ENCODE results near the gene ATG2A.

The ATG2A gene

DNA sequence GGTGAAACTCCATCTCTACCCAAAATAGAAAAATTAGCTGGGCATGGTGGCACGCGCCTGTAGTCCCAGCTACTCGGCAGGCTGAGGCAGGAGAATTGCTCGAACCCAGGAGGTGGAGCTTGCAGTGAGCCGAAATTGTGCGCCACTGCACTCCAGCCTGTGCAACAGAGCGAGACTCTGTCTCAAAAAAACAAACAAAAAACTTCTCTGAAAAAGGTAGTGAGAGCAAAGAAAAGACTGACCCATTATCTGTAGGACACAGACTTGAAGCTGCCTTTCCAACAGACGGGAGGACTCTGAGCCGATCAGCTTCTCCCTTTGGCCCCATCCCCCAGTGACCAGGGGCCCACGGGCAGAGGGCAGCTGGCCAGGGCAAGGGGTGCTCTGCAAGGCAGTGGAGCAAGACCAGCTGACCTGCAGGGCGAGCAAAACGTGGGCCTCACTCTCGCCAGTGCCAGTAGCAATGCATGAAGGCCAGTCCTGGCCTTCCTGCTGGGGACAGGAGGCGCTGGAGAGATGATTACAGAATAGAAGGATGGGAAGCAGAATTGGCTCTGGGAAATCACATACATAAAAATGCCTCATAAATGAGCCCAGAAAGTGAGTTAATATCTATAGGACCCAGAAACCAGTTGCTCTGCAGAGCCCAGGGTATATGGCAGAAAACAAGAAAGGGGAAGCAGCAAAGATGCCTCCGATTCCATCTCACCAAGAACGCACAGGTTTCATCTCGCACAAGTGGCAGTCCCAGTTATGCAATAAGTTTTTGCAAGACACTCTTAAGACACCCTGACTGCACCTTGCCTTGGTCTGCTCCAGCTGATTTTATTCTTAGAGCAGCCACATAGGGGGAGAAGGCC is 41.4 kb downstream of the ATG2A start:
- TF ChIP-seq PAX5 (IDR thresholded peaks at IDR 0.05; ENCODE audit: insufficient read depth, low read length, severe bottlenecking), result peak; percentile 2
- no peak; the same call in 1 of the 2 replicates for TF ChIP-seq POLR2A (IDR thresholded peaks at IDR 0.05; ENCODE audit: low read depth, low read length)
- no peak for TF ChIP-seq POLR2AphosphoS5 (IDR thresholded peaks at IDR 0.05; ENCODE audit: low read depth, low read length)
- TF ChIP-seq SPI1 (IDR thresholded peaks at IDR 0.05; ENCODE audit: low read depth, low read length), result peak; percentile 55; the same call in 1 of the 2 replicates
- no peak; the same call in 1 of the 2 replicates for TF ChIP-seq POU2F2 (IDR thresholded peaks at IDR 0.05; ENCODE audit: low read depth, low read length)
- no peak for TF ChIP-seq TAF1 (IDR thresholded peaks at IDR 0.05; ENCODE audit: low read depth, low read length)
- DNase-seq (ENCODE audit: insufficient read length, low spot score) (no peak), FAIRE-seq (peak; percentile 40)

DNA sequence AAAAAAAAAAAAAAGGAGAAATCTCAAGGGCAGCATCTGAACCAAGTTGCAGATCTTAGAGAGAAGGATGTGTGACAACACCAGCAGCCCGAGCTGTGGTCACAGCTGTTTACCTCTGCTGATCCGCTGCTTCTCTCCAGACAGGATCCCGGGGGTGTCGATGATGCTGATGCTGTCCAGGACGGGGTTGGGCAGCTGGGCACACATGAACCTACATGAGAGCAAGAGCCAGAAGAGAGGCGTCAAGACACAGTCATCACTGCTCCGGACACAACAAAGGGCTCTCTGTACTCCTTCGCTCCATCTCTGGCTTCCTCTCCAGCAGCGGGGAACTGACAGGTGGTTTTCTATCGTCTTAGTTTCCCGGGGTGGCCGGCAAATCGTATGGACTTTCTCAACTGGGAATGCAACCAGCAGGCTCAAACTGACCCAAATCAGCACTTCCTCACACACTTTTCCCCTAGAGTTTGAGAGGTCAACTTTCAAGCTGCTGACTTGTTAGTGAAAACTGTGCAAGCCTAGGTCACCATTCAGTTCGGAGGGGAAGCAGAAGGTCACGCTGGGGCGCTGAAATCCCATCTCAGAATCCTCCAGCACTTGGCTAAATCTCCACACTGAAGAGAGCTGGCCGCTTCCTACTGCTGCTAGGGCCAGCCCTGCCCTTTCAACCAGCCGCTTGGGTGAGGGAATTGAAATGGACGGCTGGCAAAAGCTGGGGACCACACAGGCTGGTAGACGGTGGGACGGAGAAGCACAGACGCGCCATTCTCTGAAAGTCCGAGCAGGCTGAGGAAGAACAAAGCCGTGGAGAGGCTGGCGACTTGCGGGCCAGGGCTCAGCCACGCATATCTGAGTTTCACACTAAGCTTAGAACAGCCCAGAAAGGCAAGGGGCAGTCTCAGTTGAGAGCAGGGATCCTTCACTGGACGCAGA is 42.4 kb downstream of the ATG2A start:
- TF ChIP-seq POLR2A (IDR thresholded peaks at IDR 0.05; ENCODE audit: low read depth, low read length) (no peak), TAF1 (IDR thresholded peaks at IDR 0.05; ENCODE audit: low read depth, low read length) (no peak)
- FAIRE-seq (no peak), DNase-seq (ENCODE audit: insufficient read length, low spot score) (no peak)

DNA sequence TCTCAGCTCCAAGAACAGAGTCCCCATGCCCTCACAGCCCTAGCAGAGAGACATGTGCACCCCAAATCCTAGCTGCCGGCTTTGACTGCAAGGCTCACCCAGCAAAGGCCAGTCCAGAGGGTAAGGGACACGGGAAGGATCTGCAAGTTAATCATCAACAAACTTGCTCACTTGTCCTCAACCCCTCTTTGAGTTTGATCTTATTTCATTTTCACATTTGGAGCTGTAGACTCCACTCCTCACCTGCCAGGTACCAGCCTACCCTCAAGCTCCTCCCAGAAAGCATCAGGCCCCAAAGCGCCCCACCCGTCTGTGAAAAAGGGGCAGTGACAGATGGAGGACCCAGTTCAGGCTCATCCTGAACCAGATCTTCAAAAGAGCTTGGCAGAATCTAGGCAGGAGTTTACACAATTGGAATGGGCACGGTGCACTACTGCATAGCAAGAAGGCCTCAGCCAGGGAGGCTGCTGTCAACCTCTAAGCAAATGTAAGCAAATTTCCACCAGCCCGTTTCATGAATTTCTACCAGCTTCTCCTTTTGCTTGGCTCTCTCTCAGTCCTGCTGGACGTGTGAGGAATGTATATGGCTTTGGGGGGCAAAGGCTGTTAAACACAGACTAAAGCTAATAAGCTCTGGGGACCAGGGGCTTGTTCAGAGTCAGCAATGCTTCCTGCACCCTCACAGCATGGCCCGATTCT is 44.1 kb downstream of the ATG2A start:
- no peak for DNase-seq (ENCODE audit: insufficient read length, low spot score)
- peak; percentile 13 for FAIRE-seq
- TF ChIP-seq PAX5 (IDR thresholded peaks at IDR 0.05; ENCODE audit: insufficient read depth, low read length, severe bottlenecking) (no peak), TAF1 (IDR thresholded peaks at IDR 0.05; ENCODE audit: low read depth, low read length) (no peak), SPI1 (IDR thresholded peaks at IDR 0.05; ENCODE audit: low read depth, low read length) (no peak), POLR2AphosphoS5 (IDR thresholded peaks at IDR 0.05; ENCODE audit: low read depth, low read length) (no peak), POLR2A (IDR thresholded peaks at IDR 0.05; ENCODE audit: low read depth, low read length) (no peak), POU2F2 (IDR thresholded peaks at IDR 0.05; ENCODE audit: low read depth, low read length) (no peak)

DNA sequence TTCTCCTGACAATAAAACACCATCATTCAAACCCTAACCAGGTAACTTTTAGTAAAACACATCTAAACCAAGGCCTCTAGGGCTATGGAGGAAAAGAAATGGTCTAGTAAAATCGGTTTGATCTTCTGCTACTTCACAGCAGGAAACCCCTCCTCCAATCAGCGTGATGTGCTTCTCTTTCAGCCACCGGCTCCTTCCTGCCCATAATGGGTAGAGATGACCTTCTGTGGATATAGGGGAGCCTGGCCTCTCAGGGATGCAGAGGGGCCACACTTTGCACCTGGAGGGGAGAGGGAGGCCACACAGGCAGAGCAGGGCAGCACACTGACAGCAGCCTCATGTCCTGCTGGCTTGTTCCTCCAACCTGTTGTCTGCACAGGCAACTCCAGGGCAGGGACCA is 45.5 kb downstream of the ATG2A start:
- DNase-seq (ENCODE audit: insufficient read length, low spot score) (no peak), FAIRE-seq (no peak)
- no peak for TF ChIP-seq TAF1 (IDR thresholded peaks at IDR 0.05; ENCODE audit: low read depth, low read length)
- TF ChIP-seq PAX5 (IDR thresholded peaks at IDR 0.05; ENCODE audit: insufficient read depth, low read length, severe bottlenecking), result no peak
- TF ChIP-seq POLR2A (IDR thresholded peaks at IDR 0.05; ENCODE audit: low read depth, low read length), result no peak
- no peak for TF ChIP-seq SPI1 (IDR thresholded peaks at IDR 0.05; ENCODE audit: low read depth, low read length)
- TF ChIP-seq POU2F2 (IDR thresholded peaks at IDR 0.05; ENCODE audit: low read depth, low read length), result no peak
- TF ChIP-seq POLR2AphosphoS5 (IDR thresholded peaks at IDR 0.05; ENCODE audit: low read depth, low read length), result no peak

DNA sequence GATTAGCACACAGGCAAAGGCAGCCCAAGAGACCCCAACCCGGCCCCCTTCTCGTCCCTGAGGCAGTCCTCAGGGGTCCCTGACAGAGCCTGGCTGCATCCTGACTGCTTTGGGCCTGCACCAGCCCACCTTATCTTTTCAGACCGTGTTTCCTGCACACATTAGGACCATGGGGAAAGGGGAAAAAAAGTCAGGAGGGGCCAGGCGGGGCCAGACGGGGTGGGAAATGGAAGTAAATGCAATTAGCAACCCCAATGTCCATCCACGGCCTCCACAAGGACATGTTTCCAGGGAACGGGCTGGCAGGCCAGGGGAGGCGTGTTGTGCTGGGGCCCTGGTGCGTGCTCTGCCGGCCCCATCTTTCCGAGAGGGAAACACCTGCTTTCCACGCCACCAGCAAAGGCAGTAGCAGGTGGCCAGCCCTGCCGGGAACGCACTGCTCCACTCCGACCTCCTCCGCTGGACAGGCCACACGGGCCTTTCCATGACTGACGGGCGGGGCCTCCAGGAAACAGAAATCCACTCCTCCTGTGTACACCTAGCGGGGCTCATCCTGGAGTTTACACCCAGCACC is 46.0 kb downstream of the ATG2A start:
- DNase-seq (ENCODE audit: insufficient read length, low spot score) (no peak), FAIRE-seq (no peak)

DNA sequence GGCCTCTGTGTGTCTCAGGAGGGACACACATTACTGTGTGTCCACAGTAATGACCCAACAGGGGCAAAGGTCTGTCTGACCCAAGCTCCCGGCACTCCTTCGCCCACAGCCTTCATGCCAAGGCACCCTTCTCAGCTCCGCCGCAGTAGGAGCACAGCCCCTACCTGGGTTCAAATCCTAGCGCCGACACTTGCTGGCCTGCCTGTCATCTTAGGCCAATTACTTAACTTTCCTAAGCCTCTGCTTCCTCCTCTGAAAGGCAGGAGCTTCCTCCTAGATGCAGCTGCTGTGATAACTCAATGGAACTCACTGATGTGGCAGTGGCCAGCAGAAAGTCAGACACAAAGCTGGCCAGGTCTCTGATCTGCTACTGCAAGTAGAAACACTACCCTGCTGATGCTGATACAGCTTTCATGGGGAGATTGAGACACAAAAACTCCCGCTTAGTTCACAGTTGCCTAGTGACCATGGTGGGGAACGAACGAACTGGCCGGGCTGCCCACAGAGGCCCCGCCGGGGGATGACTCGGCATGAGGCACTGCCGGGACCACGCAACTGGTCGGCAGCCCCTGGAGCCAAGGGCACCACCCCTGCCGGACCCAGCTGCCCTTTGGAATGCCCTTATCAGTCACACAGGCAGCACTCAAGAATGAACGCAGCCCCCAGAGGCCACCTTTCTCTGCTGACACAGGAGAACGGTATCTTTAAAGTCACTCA is 46.7 kb downstream of the ATG2A start:
- TF ChIP-seq POLR2A (IDR thresholded peaks at IDR 0.05; ENCODE audit: low read depth, low read length) (peak; percentile 30; the same call in 1 of the 2 replicates), PAX5 (IDR thresholded peaks at IDR 0.05; ENCODE audit: insufficient read depth, low read length, severe bottlenecking) (no peak), POU2F2 (IDR thresholded peaks at IDR 0.05; ENCODE audit: low read depth, low read length) (no peak)
- DNase-seq (ENCODE audit: insufficient read length, low spot score) (no peak), FAIRE-seq (no peak)

More for the DNA sequence above, 46.0 kb downstream of the ATG2A start:
- no peak for TF ChIP-seq POLR2AphosphoS5 (IDR thresholded peaks at IDR 0.05; ENCODE audit: low read depth, low read length)
- TF ChIP-seq SPI1 (IDR thresholded peaks at IDR 0.05; ENCODE audit: low read depth, low read length), result no peak
- no peak for TF ChIP-seq POU2F2 (IDR thresholded peaks at IDR 0.05; ENCODE audit: low read depth, low read length)
- TF ChIP-seq POLR2A (IDR thresholded peaks at IDR 0.05; ENCODE audit: low read depth, low read length), result no peak

DNA sequence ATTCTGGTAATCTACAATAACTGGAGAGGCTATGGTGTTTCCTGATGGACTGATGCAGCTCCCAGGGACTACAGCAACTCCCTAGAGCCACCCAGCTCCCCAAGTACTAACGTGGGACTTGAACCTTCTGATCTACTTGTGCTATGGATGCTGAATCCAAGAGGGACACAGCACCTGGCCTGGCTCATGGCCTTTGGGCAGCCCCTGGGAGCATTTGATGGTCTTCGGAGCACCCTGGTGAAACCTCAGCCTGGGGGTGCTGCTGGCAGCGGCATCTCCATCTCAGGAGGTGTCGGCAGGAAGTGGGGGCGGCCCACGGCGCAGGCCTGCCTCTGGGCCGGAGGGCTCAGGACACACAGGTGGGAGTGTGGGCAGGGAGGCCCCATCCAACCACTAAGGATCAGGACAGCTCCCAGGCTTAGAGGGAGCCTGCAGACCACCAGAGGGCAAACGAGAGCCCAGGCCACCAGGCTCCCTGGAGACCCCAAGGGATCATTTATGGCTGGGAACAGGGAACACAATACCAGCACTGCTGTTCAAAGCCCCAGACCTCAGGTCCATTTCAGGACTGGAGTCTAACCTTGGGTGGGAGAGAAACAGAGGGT is 47.3 kb downstream of the ATG2A start:
- DNase-seq (ENCODE audit: insufficient read length, low spot score), result no peak
- TF ChIP-seq TAF1 (IDR thresholded peaks at IDR 0.05; ENCODE audit: low read depth, low read length), result no peak
- no peak for TF ChIP-seq POU2F2 (IDR thresholded peaks at IDR 0.05; ENCODE audit: low read depth, low read length)
- no peak for TF ChIP-seq POLR2A (IDR thresholded peaks at IDR 0.05; ENCODE audit: low read depth, low read length)
- no peak for TF ChIP-seq PAX5 (IDR thresholded peaks at IDR 0.05; ENCODE audit: insufficient read depth, low read length, severe bottlenecking)
- no peak; the same call in 1 of the 2 replicates for TF ChIP-seq POLR2AphosphoS5 (IDR thresholded peaks at IDR 0.05; ENCODE audit: low read depth, low read length)
- no peak for TF ChIP-seq SPI1 (IDR thresholded peaks at IDR 0.05; ENCODE audit: low read depth, low read length)

DNA sequence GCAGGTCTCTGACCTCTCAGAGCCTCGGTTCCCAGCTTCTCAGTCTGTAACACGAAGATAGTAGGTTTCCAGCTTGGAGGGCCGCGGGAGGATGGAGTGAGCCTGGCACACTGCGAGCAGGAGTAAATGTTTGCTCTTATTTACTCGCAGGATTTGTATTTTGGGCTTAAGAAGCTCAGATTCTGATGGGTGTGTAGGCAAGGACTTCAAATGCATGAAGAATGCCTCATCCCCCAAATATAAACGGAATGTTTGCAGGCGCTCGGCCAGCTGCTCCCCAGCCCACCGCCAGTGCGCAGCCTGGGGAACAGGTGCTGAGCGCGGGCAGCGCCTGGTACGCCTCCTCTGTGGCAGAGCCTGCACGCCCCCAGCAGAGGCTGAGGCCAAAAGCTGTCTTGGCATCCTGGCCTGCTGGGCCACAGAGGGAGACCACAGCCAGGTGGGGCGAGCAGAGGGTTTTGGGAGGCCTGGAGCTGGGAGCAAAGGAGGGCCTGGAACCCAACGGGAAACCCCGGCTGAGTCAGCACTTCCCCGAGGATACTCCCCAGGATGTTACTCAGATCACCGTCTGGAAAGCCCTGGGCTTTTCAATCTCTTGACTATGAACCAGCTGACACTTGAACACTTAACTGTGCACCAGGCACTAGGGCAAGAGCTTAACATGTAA is 48.0 kb downstream of the ATG2A start:
- TF ChIP-seq POLR2AphosphoS5 (IDR thresholded peaks at IDR 0.05; ENCODE audit: low read depth, low read length), result no peak
- TF ChIP-seq POU2F2 (IDR thresholded peaks at IDR 0.05; ENCODE audit: low read depth, low read length), result no peak
- TF ChIP-seq SPI1 (IDR thresholded peaks at IDR 0.05; ENCODE audit: low read depth, low read length), result no peak
- no peak for TF ChIP-seq PAX5 (IDR thresholded peaks at IDR 0.05; ENCODE audit: insufficient read depth, low read length, severe bottlenecking)
- TF ChIP-seq POLR2A (IDR thresholded peaks at IDR 0.05; ENCODE audit: low read depth, low read length), result no peak
- no peak for TF ChIP-seq TAF1 (IDR thresholded peaks at IDR 0.05; ENCODE audit: low read depth, low read length)
- DNase-seq (ENCODE audit: insufficient read length, low spot score) (no peak), FAIRE-seq (no peak)

More for the DNA sequence above, 47.3 kb downstream of the ATG2A start:
- FAIRE-seq, result no peak

Measured in GM12891 (cell line).